GM12891 (cell line): ENCODE data around the gene COL17A1.

ENCODE experiments used
- PAX5 ChIP-seq: IDR thresholded peaks from 2 replicates; pipeline ENCODE4 v1.6.1; 2011; ENCODE audit warnings: low read length, moderate library complexity, mild to moderate bottlenecking; ENCODE audit not compliant: insufficient read depth, severe bottlenecking
- POLR2A ChIP-seq: IDR thresholded peaks from 2 replicates; pipeline ENCODE4 v1.6.1; 2011; ENCODE audit warnings: low read depth, low read length, control low read depth
- POLR2AphosphoS5 ChIP-seq: IDR thresholded peaks from 2 replicates; pipeline ENCODE4 v1.6.1; 2011; ENCODE audit warnings: low read depth, low read length, control low read depth
- POU2F2 ChIP-seq: IDR thresholded peaks from 2 replicates; pipeline ENCODE4 v1.6.1; 2011; ENCODE audit warnings: low read depth, mild to moderate bottlenecking, control low read depth, low read length, moderate library complexity
- SPI1 ChIP-seq: IDR thresholded peaks from 2 replicates; pipeline ENCODE4 v1.6.1; 2011; ENCODE audit warnings: low read depth, low read length, control low read depth
- TAF1 ChIP-seq: IDR thresholded peaks from 2 replicates; pipeline ENCODE4 v1.6.1; 2011; ENCODE audit warnings: low read depth, low read length, control low read depth

DNA sequence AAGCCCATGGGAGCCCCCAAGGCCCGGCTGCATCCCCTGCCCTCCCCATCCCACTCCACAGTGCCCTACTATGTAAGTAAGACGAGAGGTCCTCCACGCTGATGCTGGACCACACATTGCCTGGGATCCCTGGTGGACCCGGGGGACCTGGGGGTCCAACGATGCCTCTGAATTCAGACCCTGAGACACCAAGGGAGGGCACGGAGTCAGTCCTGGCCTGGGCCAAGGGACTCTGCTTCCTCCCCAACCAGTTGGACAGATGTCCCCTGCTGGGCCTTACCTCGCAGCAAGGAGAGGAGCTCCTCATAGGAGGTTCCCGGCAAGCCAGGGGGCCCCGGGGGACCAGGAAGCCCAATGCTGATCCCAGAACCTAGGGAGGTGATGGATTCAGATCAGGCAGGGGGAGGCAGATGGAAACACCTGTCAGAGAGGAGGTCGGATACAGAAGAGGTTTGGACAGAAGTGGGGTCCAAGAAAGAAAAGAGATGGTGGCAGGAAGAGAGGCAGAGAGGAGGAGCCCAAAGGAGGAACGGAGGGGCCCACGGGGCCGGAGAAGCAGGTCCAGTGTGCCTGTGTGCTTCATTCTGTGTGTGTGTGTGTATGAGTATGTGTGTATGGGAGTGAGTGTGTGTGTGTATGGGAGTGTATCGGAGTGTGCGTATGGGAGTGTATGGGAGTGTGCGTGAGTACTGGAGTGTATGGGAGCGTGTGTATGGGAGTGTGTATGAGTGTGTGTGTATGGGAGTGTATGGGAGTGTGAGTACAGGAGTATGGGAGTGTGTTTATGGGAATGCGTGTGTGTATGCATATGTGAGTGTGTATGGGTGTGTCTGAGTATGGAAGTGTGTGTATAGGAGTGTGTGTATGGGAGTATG lies 50.2 kb downstream of the COL17A1 start:
- TF ChIP-seq POLR2A, result no peak
- TF ChIP-seq TAF1, result no peak
- no peak for TF ChIP-seq POLR2AphosphoS5
- TF ChIP-seq PAX5, result no peak
- no peak for TF ChIP-seq SPI1
- TF ChIP-seq POU2F2, result no peak
